Ishikawa (cell line): Measurements from ENCODE around the gene PLSCR3.

ENCODE experiments used
- CEBPB ChIP-seq: IDR thresholded peaks from 2 replicates; pipeline ENCODE4 v1.6.1; 2012
- CREB1 ChIP-seq: IDR thresholded peaks from 2 replicates; pipeline ENCODE4 v1.6.1; 2012; ENCODE audit warnings: low read depth
- EGR1 ChIP-seq: IDR thresholded peaks from 2 replicates; pipeline ENCODE4 v1.6.1; 2012
- EP300 ChIP-seq: IDR thresholded peaks from 2 replicates; pipeline ENCODE4 v1.6.1; 2012; ENCODE audit warnings: borderline replicate concordance
- FOXM1 ChIP-seq: IDR thresholded peaks from 2 replicates; pipeline ENCODE4 v1.6.1; 2012; ENCODE audit warnings: low read depth, borderline replicate concordance
- MAX ChIP-seq: IDR thresholded peaks from 2 replicates; pipeline ENCODE4 v1.6.1; 2012
- NFIC ChIP-seq: IDR thresholded peaks from 2 replicates; pipeline ENCODE4 v1.6.1; 2012
- RAD21 ChIP-seq: IDR thresholded peaks from 2 replicates; pipeline ENCODE4 v1.6.1; 2012; ENCODE audit warnings: low read depth
- TAF1 ChIP-seq: IDR thresholded peaks from 2 replicates; pipeline ENCODE4 v1.6.1; 2012; ENCODE audit warnings: low read depth, mild to moderate bottlenecking
- TCF12 ChIP-seq: IDR thresholded peaks from 2 replicates; pipeline ENCODE4 v1.6.1; 2012; ENCODE audit warnings: low read depth
- TEAD4 ChIP-seq: IDR thresholded peaks from 2 replicates; pipeline ENCODE4 v1.6.1; 2012
- YY1 ChIP-seq: IDR thresholded peaks from 2 replicates; pipeline ENCODE4 v1.6.1; 2012; ENCODE audit warnings: low read depth
- ZBTB7A ChIP-seq: IDR thresholded peaks from 2 replicates; pipeline ENCODE4 v1.6.1; 2012; ENCODE audit warnings: low read depth
- TF ChIP-seq, protein P1 (sequence below): IDR thresholded peaks from 2 replicates; pipeline ENCODE4 v1.6.1; 2012
- TF ChIP-seq, protein P2 (sequence below): IDR thresholded peaks from 2 replicates; pipeline ENCODE4 v1.6.1; 2012; ENCODE audit warnings: low read depth, mild to moderate bottlenecking

The PLSCR3 gene

DNA sequence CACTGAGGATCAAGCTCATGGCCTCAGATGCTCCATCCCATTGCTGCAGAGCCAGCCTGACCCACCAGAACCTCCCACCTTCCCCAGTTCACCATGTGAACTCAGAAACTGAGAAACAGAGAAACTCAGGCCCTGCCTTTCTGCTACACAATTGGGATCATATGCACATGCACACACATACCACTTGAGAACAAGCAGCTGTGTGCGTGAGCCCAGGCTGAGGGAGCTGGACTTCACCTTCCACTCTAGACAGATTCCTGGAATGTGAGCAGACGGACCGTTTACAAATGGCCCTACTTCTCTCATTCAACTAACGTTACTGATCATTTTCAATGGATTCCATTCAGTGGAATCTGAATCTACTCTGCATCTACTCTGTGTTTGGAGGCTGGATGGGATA is 29.4 kb upstream of the PLSCR3 start:
- TF ChIP-seq MAX (no peak), TEAD4 (no peak), EGR1 (no peak), FOXM1 (no peak), ZBTB7A (no peak), CEBPB (no peak), TCF12 (no peak), YY1 (no peak), EP300 (no peak), TAF1 (no peak), NFIC (no peak), CREB1 (no peak), RAD21 (no peak)
- TF ChIP-seq, protein P1, sequence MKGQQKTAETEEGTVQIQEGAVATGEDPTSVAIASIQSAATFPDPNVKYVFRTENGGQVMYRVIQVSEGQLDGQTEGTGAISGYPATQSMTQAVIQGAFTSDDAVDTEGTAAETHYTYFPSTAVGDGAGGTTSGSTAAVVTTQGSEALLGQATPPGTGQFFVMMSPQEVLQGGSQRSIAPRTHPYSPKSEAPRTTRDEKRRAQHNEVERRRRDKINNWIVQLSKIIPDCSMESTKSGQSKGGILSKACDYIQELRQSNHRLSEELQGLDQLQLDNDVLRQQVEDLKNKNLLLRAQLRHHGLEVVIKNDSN, result no peak
- TF ChIP-seq, protein P2, sequence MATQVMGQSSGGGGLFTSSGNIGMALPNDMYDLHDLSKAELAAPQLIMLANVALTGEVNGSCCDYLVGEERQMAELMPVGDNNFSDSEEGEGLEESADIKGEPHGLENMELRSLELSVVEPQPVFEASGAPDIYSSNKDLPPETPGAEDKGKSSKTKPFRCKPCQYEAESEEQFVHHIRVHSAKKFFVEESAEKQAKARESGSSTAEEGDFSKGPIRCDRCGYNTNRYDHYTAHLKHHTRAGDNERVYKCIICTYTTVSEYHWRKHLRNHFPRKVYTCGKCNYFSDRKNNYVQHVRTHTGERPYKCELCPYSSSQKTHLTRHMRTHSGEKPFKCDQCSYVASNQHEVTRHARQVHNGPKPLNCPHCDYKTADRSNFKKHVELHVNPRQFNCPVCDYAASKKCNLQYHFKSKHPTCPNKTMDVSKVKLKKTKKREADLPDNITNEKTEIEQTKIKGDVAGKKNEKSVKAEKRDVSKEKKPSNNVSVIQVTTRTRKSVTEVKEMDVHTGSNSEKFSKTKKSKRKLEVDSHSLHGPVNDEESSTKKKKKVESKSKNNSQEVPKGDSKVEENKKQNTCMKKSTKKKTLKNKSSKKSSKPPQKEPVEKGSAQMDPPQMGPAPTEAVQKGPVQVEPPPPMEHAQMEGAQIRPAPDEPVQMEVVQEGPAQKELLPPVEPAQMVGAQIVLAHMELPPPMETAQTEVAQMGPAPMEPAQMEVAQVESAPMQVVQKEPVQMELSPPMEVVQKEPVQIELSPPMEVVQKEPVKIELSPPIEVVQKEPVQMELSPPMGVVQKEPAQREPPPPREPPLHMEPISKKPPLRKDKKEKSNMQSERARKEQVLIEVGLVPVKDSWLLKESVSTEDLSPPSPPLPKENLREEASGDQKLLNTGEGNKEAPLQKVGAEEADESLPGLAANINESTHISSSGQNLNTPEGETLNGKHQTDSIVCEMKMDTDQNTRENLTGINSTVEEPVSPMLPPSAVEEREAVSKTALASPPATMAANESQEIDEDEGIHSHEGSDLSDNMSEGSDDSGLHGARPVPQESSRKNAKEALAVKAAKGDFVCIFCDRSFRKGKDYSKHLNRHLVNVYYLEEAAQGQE, result no peak

GRCh38 chr17:7421186-7421585 is 26.9 kb upstream of the PLSCR3 start:
- TF ChIP-seq EP300 (no peak), CREB1 (no peak), FOXM1 (no peak), TAF1 (no peak), ZBTB7A (no peak), MAX (no peak), RAD21 (no peak), YY1 (no peak), CEBPB (no peak), TCF12 (no peak), NFIC (no peak), EGR1 (no peak), TEAD4 (no peak)
- TF ChIP-seq, protein P1, result no peak
- TF ChIP-seq, protein P2, result no peak

GRCh38 chr17:7419819-7420610 is 25.7 kb upstream of the PLSCR3 start, which contains the start of gene SPEM1:
Gene SPEM1, plus strand, starts transcription at chr17:7420324. Its CDS starts 61 bp downstream, at chr17:7420385.
- TF ChIP-seq EGR1 (no peak), YY1 (no peak)
- TF ChIP-seq, protein P2, result no peak

DNA sequence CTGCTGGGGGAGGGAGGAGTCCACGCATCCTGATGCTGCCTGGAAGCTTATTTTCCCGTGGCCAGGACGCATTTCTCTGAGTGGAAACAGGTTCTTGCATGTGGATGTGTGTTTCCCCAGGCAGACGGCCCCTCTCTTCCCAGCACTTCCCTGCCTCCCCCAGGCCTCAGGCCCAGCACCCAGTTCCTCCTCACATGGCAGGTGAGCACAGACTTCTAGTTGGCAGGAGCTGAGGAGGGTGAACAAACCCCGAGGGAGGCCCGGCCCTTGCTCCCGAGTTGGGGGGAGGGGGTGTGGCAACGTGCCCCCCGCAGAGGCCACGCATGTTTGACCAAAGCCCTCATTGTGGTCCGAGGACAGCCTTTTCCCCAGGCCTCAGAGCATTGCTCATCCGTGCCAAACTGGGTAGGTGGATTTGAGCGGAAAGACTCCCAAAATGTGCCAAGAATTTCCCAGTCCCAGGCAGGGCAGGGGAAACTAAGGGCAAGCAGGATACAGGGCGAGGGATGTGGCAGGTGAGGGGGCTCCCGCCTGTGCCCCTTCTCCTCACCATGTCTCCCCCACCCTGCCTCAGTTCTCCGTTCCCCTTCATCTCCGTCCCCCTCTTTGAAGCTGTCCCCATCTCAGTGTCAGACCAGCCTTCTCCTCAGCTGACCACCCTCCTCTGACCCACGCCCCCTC is 24.3 kb upstream of the PLSCR3 start:
- no peak for TF ChIP-seq YY1
- TF ChIP-seq NFIC, result no peak
- TF ChIP-seq CREB1, result no peak
- TF ChIP-seq ZBTB7A, result no peak
- no peak for TF ChIP-seq EGR1
- no peak for TF ChIP-seq CEBPB
- TF ChIP-seq MAX, result no peak
- TF ChIP-seq TAF1, result no peak
- no peak for TF ChIP-seq TCF12
- TF ChIP-seq, protein P2, result no peak
